SU-DHL-6 (cell line): ENCODE results near the gene PPL.

Source experiments
- H2AFZ ChIP-seq: fragments of 200-600 bp; sonication (generic); 2 replicates; pipeline ENCODE4 v1.6.1; 2014; ENCODE audit warnings: low read depth, mild to moderate bottlenecking, moderate library complexity, mixed read lengths, antibody characterized with exemption, low read length; ENCODE audit not compliant: severe bottlenecking
- H3F3A ChIP-seq: fragments of 200-600 bp; shearing (Covaris generic); 2 replicates; pipeline ENCODE4 v1.6.0; 2016; ENCODE audit warnings: antibody characterized with exemption, mild to moderate bottlenecking; ENCODE audit not compliant: insufficient read depth
- H3K27ac ChIP-seq: fragments of 200-600 bp; sonication (generic); 2 replicates; pipeline ENCODE4 v1.5.1; 2016; ENCODE audit warnings: low read depth, mild to moderate bottlenecking, low read length, moderate library complexity, mixed read lengths
- H3K27me3 ChIP-seq: fragments of 200-600 bp; sonication (generic), shearing (Covaris generic); 2 replicates; pipeline ENCODE4 v1.6.0; 2014; ENCODE audit warnings: mild to moderate bottlenecking, low read length
- H3K36me3 ChIP-seq: fragments of 200-600 bp; sonication (generic); 2 replicates; pipeline ENCODE4 v1.6.1; 2014; ENCODE audit warnings: mild to moderate bottlenecking, low read length, mixed read lengths
- H3K4me2 ChIP-seq: fragments of 300-600, 200-600 bp; shearing (Covaris generic), sonication (generic); 2 replicates; pipeline ENCODE4 v1.6.0; 2014; ENCODE audit warnings: low read length, low read depth, mild to moderate bottlenecking; ENCODE audit not compliant: poor library complexity, severe bottlenecking
- H3K4me3 ChIP-seq: fragments of 200-600 bp; sonication (generic); 2 replicates; pipeline ENCODE4 v1.5.1; 2014; ENCODE audit warnings: antibody characterized with exemption, low read length, mild to moderate bottlenecking, mixed read lengths; ENCODE audit not compliant: insufficient read depth, poor library complexity, severe bottlenecking
- H3K79me2 ChIP-seq: fragments of 200-600 bp; sonication (generic); 2 replicates; pipeline ENCODE4 v1.6.1; 2014; ENCODE audit warnings: mild to moderate bottlenecking, low read length, moderate library complexity; ENCODE audit not compliant: insufficient read depth
- H3K9ac ChIP-seq: fragments of 200-600 bp; sonication (generic); 2 replicates; pipeline ENCODE4 v1.7.0; 2014; ENCODE audit warnings: mild to moderate bottlenecking, low read length
- H3K9me2 ChIP-seq: fragments of 200-600 bp; sonication (generic); replicated peaks from 2 replicates; pipeline ENCODE4 v1.6.1; 2014; ENCODE audit warnings: low read length; ENCODE audit not compliant: insufficient read depth
- H3K9me3 ChIP-seq: fragments of 200-600 bp; sonication (generic); 2 replicates; pipeline ENCODE4 v1.6.1; 2014; ENCODE audit warnings: low read length, mixed read lengths; ENCODE audit not compliant: insufficient read depth
- H4K20me1 ChIP-seq: fragments of 200-600 bp; sonication (generic); 2 replicates; pipeline ENCODE4 v1.6.1; 2014; ENCODE audit warnings: low read depth, mild to moderate bottlenecking, antibody characterized with exemption, low read length, moderate library complexity, mixed read lengths
- CTCF ChIP-seq: fragments of 200-600 bp; sonication (generic); IDR thresholded peaks from one replicate; pipeline ENCODE4 v1.5.1; 2017; ENCODE audit warnings: antibody characterized with exemption, mild to moderate bottlenecking, low read length, moderate library complexity; ENCODE audit not compliant: insufficient read depth, poor library complexity, severe bottlenecking
- EZH2phosphoT487 ChIP-seq: fragments of 200-600 bp; sonication (generic), shearing (Covaris generic); conservative IDR thresholded peaks from 2 replicates; pipeline ENCODE4 v1.6.1; 2018; ENCODE audit warnings: mild to moderate bottlenecking, antibody characterized with exemption, low read length, moderate library complexity, mixed read lengths

The PPL gene

GRCh38 chr16:4846901-4847773 is 89.8 kb downstream of the PPL start, which contains the start of the genes GLYR1 and UBN1:
Gene GLYR1 (minus strand): TSS chr16:4847288. CDS start chr16:4847265, 23 bp downstream.
Gene UBN1 (plus strand): TSS chr16:4847481. CDS start chr16:4852918, 5,437 bp downstream.
- H3K36me3 ChIP-seq: peaks cover 9% of the 10 kb centered on the region; the same call in 1 of the 2 replicates
- H3K79me2 ChIP-seq: peaks cover 72% of the 10 kb centered on the region
- H3K27ac ChIP-seq: peak within 1 kb of the TSS; percentile 74
- H3K9me2 ChIP-seq: no peaks in the 10 kb centered on the region
- no peaks in the 10 kb centered on the region for H3K9me3 ChIP-seq
- H4K20me1 ChIP-seq: peaks cover 4% of the 10 kb centered on the region; the same call in 1 of the 2 replicates
- TF ChIP-seq CTCF (no peak), EZH2phosphoT487 (no peak)
- peak within 1 kb of the TSS; percentile 85 for H2AFZ ChIP-seq
- no peaks in the 10 kb centered on the region for H3K27me3 ChIP-seq
- peak within 1 kb of the TSS; percentile 96 for H3K9ac ChIP-seq
- H3K4me2 ChIP-seq: peak within 1 kb of the TSS; percentile 98
- peak within 1 kb of the TSS; percentile 95 for H3K4me3 ChIP-seq
- H3F3A ChIP-seq: peaks cover 6% of the 10 kb centered on the region

- H2AFZ ChIP-seq: peak overlapping the region; percentile 85
- no peaks in the 10 kb centered on the region for H3K9me3 ChIP-seq
- peaks cover 5% of the 10 kb centered on the region for H3F3A ChIP-seq
- H3K4me2 ChIP-seq: peak overlapping the region; percentile 98
- no peaks in the 10 kb centered on the region for H3K27me3 ChIP-seq
- no peaks in the 10 kb centered on the region for H3K9me2 ChIP-seq
- peak overlapping the region; percentile 96 for H3K9ac ChIP-seq
- peaks cover 4% of the 10 kb centered on the region; the same call in 1 of the 2 replicates for H4K20me1 ChIP-seq
- peak overlapping the region; percentile 67 for H3K27ac ChIP-seq
- H3K4me3 ChIP-seq: peak overlapping the region; percentile 95
- TF ChIP-seq EZH2phosphoT487 (no peak), CTCF (no peak)
- peaks cover 66% of the 10 kb centered on the region for H3K79me2 ChIP-seq
- peaks cover 9% of the 10 kb centered on the region; the same call in 1 of the 2 replicates for H3K36me3 ChIP-seq
These were observed 90.4 kb downstream of the PPL start for GRCh38 chr16:4846503-4846900.

GRCh38 chr16:4840984-4841383 is 96.0 kb downstream of the PPL start:
- Histone ChIP-seq H3K9ac (no peak overlapping the region), H3K79me2 (peaks cover 19% of the 10 kb centered on the region), H2AFZ (no peak overlapping the region), H3K36me3 (peaks cover 17% of the 10 kb centered on the region; the same call in 1 of the 2 replicates), H3K27ac (no peak overlapping the region), H3K4me3 (no peak overlapping the region), H4K20me1 (peaks cover under 1% of the 10 kb centered on the region; the same call in 1 of the 2 replicates), H3K27me3 (no peaks in the 10 kb centered on the region), H3F3A (no peaks in the 10 kb centered on the region), H3K4me2 (no peak overlapping the region), H3K9me3 (no peaks in the 10 kb centered on the region), H3K9me2 (no peaks in the 10 kb centered on the region)
- TF ChIP-seq EZH2phosphoT487: no peak
- no peak for TF ChIP-seq CTCF
